Activated CD8-positive, alpha-beta T cell treated with anti-CD3 and anti-CD28 coated beads, Interleukin-2, amount 10 ng/mL, durations not matched to agents 7 days and 5 days (primary cell): ENCODE results near the gene KRTAP16-1. TPM values are rescaled to one million over a fixed set of nuclear protein-coding genes. Genes with fewer than 3 reads are reported as not detected.

Experiments
- ATAC-seq: fragments of 150-1000 bp; cut with Tn5 transposase; one replicate; pipeline ENCODE4 v1.10.0; 2021; ENCODE audit warnings: moderate library complexity
- CTCF ChIA-PET: fragments of 350-600 bp; sonication (Branson Sonifier 250); formaldehyde crosslinking; loops from one replicate; lab custom pipeline; 2021; ENCODE audit warnings: antibody characterized with exemption; lab: Charles Lee
- POLR2A ChIA-PET: fragments of 350-600 bp; sonication (Branson Sonifier 250); formaldehyde crosslinking; loops from one replicate; lab custom pipeline; 2021; ENCODE audit warnings: antibody characterized with exemption; lab: Charles Lee
- DNase-seq: peaks from one replicate; pipeline ENCODE4 v3.0.0-alpha.2; 2020
- H3K27ac Mint-ChIP-seq: one replicate; pipeline ENCODE4 v1.8.0; 2021; ENCODE audit warnings: mild to moderate bottlenecking, mixed read lengths
- H3K27me3 Mint-ChIP-seq: one replicate; pipeline ENCODE4 v1.8.0; 2021; ENCODE audit warnings: low read depth, mixed read lengths
- H3K36me3 Mint-ChIP-seq: one replicate; pipeline ENCODE4 v1.8.0; 2021; ENCODE audit warnings: low read depth, mixed read lengths
- H3K4me1 Mint-ChIP-seq: one replicate; pipeline ENCODE4 v1.8.0; 2021; ENCODE audit warnings: low read depth, mixed read lengths
- H3K4me3 Mint-ChIP-seq: one replicate; pipeline ENCODE4 v1.8.0; 2021; ENCODE audit warnings: mild to moderate bottlenecking, mixed read lengths
- H3K9me3 Mint-ChIP-seq: one replicate; pipeline ENCODE4 v1.8.0; 2022; ENCODE audit warnings: mixed read lengths; ENCODE audit not compliant: insufficient read depth
- total RNA-seq, 2 experiments: library from RNA; stranded (reverse); gene quantifications; one replicate each; pipeline ENCODE4 v1.2.3, GENCODE V29; 2021

Gene KRTAP16-1
- total RNA-seq, 2 experiments from 2014 or later = not detected

GRCh38 chr17:41340494-41340893, 31.4 kb upstream of the KRTAP16-1 start:
- CTCF ChIA-PET = interaction anchor here (1.0 to 4.9 kb wide), 3 partner anchors 18 to 325 kb away, joined by 4 to 26 read pairs (median 8); partner anchors contain the start of gene KRTAP16-1
- H3K9me3 Mint-ChIP-seq = peaks cover 21% of the 10 kb centered on the region
- H3K4me1 Mint-ChIP-seq = peaks cover 40% of the 10 kb centered on the region
- ATAC-seq (no peak), DNase-seq (no peak)
- no peak overlapping the region for H3K4me3 Mint-ChIP-seq
- peaks cover 16% of the 10 kb centered on the region for H3K36me3 Mint-ChIP-seq
- peaks cover 2% of the 10 kb centered on the region for H3K27me3 Mint-ChIP-seq
- peak overlapping the region; percentile 53 for H3K27ac Mint-ChIP-seq
- POLR2A ChIA-PET = interaction anchor here (0.6 to 0.7 kb wide), 2 partner anchors 415 to 438 kb away, joined by 3 to 4 read pairs; no protein-coding TSS in a partner anchor

GRCh38 chr17:41339571-41340172, 30.6 kb upstream of the KRTAP16-1 start:
- Mint-ChIP-seq H3K36me3 (peaks cover 16% of the 10 kb centered on the region), H3K9me3 (peaks cover 21% of the 10 kb centered on the region), H3K4me1 (peaks cover 47% of the 10 kb centered on the region), H3K27me3 (peaks cover 2% of the 10 kb centered on the region), H3K4me3 (no peak overlapping the region), H3K27ac (peak overlapping the region; percentile 53)
- ChIA-PET POLR2A (interaction anchor here (0.7 to 1.2 kb wide), 2 partner anchors 349 to 438 kb away, joined by 4 read pairs; partner anchors contain the start of gene EIF1), CTCF (interaction anchor here (0.9 to 4.9 kb wide), 4 partner anchors 17 to 326 kb away, joined by 3 to 26 read pairs (median 6); partner anchors contain the start of gene KRTAP16-1)
- DNase-seq = no peak
- no peak for ATAC-seq

- ATAC-seq (peak; percentile 35), DNase-seq (peak; percentile 32)
- H3K36me3 Mint-ChIP-seq = peaks cover 16% of the 10 kb centered on the region
- peaks cover 18% of the 10 kb centered on the region for H3K9me3 Mint-ChIP-seq
- peaks cover 48% of the 10 kb centered on the region for H3K4me1 Mint-ChIP-seq
- CTCF ChIA-PET = interaction anchor here (0.9 to 4.9 kb wide), 4 partner anchors 10 to 210 kb away, joined by 3 to 26 read pairs (median 6); partner anchors contain the start of gene KRTAP16-1
- POLR2A ChIA-PET = interaction anchor here (1.2 kb wide), 1 partner anchor 350 kb away, joined by 4 read pairs; the partner anchor contains the start of gene EIF1
- H3K27me3 Mint-ChIP-seq = peaks cover 2% of the 10 kb centered on the region
- H3K27ac Mint-ChIP-seq = no peak overlapping the region
- peak overlapping the region; percentile 7 for H3K4me3 Mint-ChIP-seq
These were observed 29.9 kb upstream of the KRTAP16-1 start for GRCh38 chr17:41338961-41339485.

- Mint-ChIP-seq H3K27ac (no peak overlapping the region), H3K4me1 (peaks cover 35% of the 10 kb centered on the region), H3K36me3 (peaks cover 2% of the 10 kb centered on the region), H3K27me3 (peaks cover 2% of the 10 kb centered on the region), H3K4me3 (no peak overlapping the region), H3K9me3 (no peaks in the 10 kb centered on the region)
- DNase-seq (peak; percentile 5), ATAC-seq (no peak)
- POLR2A ChIA-PET = no interaction called here
- CTCF ChIA-PET = no interaction called here
These were observed 26.6 kb upstream of the KRTAP16-1 start for GRCh38 chr17:41335747-41336146.

GRCh38 chr17:41334385-41335305, 25.5 kb upstream of the KRTAP16-1 start:
- CTCF ChIA-PET = interaction anchor here (5.2 kb wide), 1 partner anchor 12 kb away, joined by 21 read pairs; no protein-coding TSS in a partner anchor
- Mint-ChIP-seq H3K27ac (peak overlapping the region; percentile 15), H3K9me3 (no peaks in the 10 kb centered on the region), H3K27me3 (peaks cover 2% of the 10 kb centered on the region), H3K4me1 (peaks cover 24% of the 10 kb centered on the region), H3K36me3 (no peaks in the 10 kb centered on the region), H3K4me3 (no peak overlapping the region)
- no peak for DNase-seq
- ATAC-seq = no peak
- POLR2A ChIA-PET = interaction anchor here (0.6 kb wide), 1 partner anchor 45 kb away, joined by 3 read pairs; no protein-coding TSS in a partner anchor

GRCh38 chr17:41333836-41334235, 24.7 kb upstream of the KRTAP16-1 start:
- Mint-ChIP-seq H3K4me3 (no peak overlapping the region), H3K36me3 (no peaks in the 10 kb centered on the region)

GRCh38 chr17:41333098-41333497, 24.0 kb upstream of the KRTAP16-1 start:
- Mint-ChIP-seq H3K27me3 (peaks cover 2% of the 10 kb centered on the region), H3K4me1 (peaks cover 11% of the 10 kb centered on the region), H3K36me3 (no peaks in the 10 kb centered on the region), H3K27ac (no peak overlapping the region), H3K9me3 (no peaks in the 10 kb centered on the region), H3K4me3 (no peak overlapping the region)
- POLR2A ChIA-PET = no interaction called here
- CTCF ChIA-PET = interaction anchor here (5.2 kb wide), 1 partner anchor 11 kb away, joined by 21 read pairs; no protein-coding TSS in a partner anchor
- ATAC-seq (no peak), DNase-seq (no peak)

More at GRCh38 chr17:41333836-41334235, 24.7 kb upstream of the KRTAP16-1 start:
- H3K27me3 Mint-ChIP-seq = peaks cover 2% of the 10 kb centered on the region
- no peaks in the 10 kb centered on the region for H3K9me3 Mint-ChIP-seq
- no peak for DNase-seq
- no peak for ATAC-seq
- peak overlapping the region; percentile 51 for H3K27ac Mint-ChIP-seq
- H3K4me1 Mint-ChIP-seq = peaks cover 16% of the 10 kb centered on the region
- ChIA-PET CTCF (interaction anchor here (5.2 kb wide), 1 partner anchor 12 kb away, joined by 21 read pairs; no protein-coding TSS in a partner anchor), POLR2A (interaction anchor here (0.6 kb wide), 1 partner anchor 45 kb away, joined by 3 read pairs; no protein-coding TSS in a partner anchor)

- ChIA-PET CTCF (interaction anchor here (0.9 to 5.2 kb wide), 2 partner anchors 10 to 94 kb away, joined by 3 to 21 read pairs; no protein-coding TSS in a partner anchor), POLR2A (no interaction called here)
- ATAC-seq = no peak
- H3K27me3 Mint-ChIP-seq = no peaks in the 10 kb centered on the region
- H3K9me3 Mint-ChIP-seq = no peaks in the 10 kb centered on the region
- peaks cover 12% of the 10 kb centered on the region for H3K4me1 Mint-ChIP-seq
- H3K36me3 Mint-ChIP-seq = no peaks in the 10 kb centered on the region
- no peak overlapping the region for H3K27ac Mint-ChIP-seq
- no peak overlapping the region for H3K4me3 Mint-ChIP-seq
- no peak for DNase-seq
These were observed 23.1 kb upstream of the KRTAP16-1 start for GRCh38 chr17:41332239-41332638.

- no peaks in the 10 kb centered on the region for H3K36me3 Mint-ChIP-seq
- H3K27ac Mint-ChIP-seq = no peak overlapping the region
- DNase-seq (no peak), ATAC-seq (no peak)
- H3K4me3 Mint-ChIP-seq = no peak overlapping the region
- H3K27me3 Mint-ChIP-seq = no peaks in the 10 kb centered on the region
- CTCF ChIA-PET = interaction anchor here (0.9 to 5.2 kb wide), 2 partner anchors 9 to 95 kb away, joined by 3 to 21 read pairs; no protein-coding TSS in a partner anchor
- peaks cover 18% of the 10 kb centered on the region for H3K4me1 Mint-ChIP-seq
- POLR2A ChIA-PET = no interaction called here
- H3K9me3 Mint-ChIP-seq = no peaks in the 10 kb centered on the region
These were observed 22.5 kb upstream of the KRTAP16-1 start for GRCh38 chr17:41331606-41332005.

GRCh38 chr17:41329279-41329948, 20.3 kb upstream of the KRTAP16-1 start:
- Mint-ChIP-seq H3K36me3 (no peaks in the 10 kb centered on the region), H3K4me3 (no peak overlapping the region), H3K27ac (no peak overlapping the region), H3K27me3 (no peaks in the 10 kb centered on the region), H3K9me3 (no peaks in the 10 kb centered on the region), H3K4me1 (peaks cover 11% of the 10 kb centered on the region)
- POLR2A ChIA-PET = no interaction called here
- ATAC-seq (no peak), DNase-seq (peak; percentile 36)
- CTCF ChIA-PET = interaction anchor here (0.6 to 1.4 kb wide), 4 partner anchors 11 to 930 kb away, joined by 3 read pairs; partner anchors contain the start of gene KRTAP16-1
